GM23248 (cell line): ENCODE measurements around the gene GABRR3. TPM values are rescaled to one million over a fixed set of nuclear protein-coding genes. Genes with fewer than 3 reads are reported as not detected.

Source experiments
- DNase-seq: peaks from one replicate; pipeline ENCODE4 v3.0.0-alpha.2; 2015
- H2AFZ ChIP-seq: fragments of 200-600 bp; sonication (generic); 2 replicates; pipeline ENCODE4 v1.6.1; 2016; ENCODE audit warnings: antibody characterized with exemption
- H3F3A ChIP-seq: fragments of 200-600 bp; sonication (generic); 2 replicates; pipeline ENCODE4 v1.6.1; 2016; ENCODE audit warnings: mild to moderate bottlenecking, antibody characterized with exemption, mixed run types; ENCODE audit not compliant: insufficient read depth
- H3K27ac ChIP-seq: fragments of 200-600 bp; sonication (generic); 2 replicates; pipeline ENCODE4 v1.5.1; 2016; ENCODE audit warnings: mild to moderate bottlenecking
- H3K27me3 ChIP-seq: fragments of 200-600 bp; sonication (generic); replicated peaks from 2 replicates; pipeline ENCODE4 v1.6.1; 2016; ENCODE audit warnings: mild to moderate bottlenecking; ENCODE audit not compliant: insufficient read depth
- H3K36me3 ChIP-seq: fragments of 200-600 bp; sonication (generic); 2 replicates; pipeline ENCODE4 v1.6.1; 2016; ENCODE audit warnings: low read depth, mild to moderate bottlenecking
- H3K4me1 ChIP-seq: fragments of 200-600 bp; sonication (generic); 2 replicates; pipeline ENCODE4 v1.6.1; 2016; ENCODE audit warnings: mild to moderate bottlenecking; ENCODE audit not compliant: insufficient read depth
- H3K4me2 ChIP-seq: fragments of 200-600 bp; sonication (generic); one replicate; pipeline ENCODE4 v1.6.1; 2016; ENCODE audit warnings: mild to moderate bottlenecking; ENCODE audit not compliant: unreplicated experiment
- H3K4me3 ChIP-seq: fragments of 200-600 bp; sonication (generic); 2 replicates; pipeline ENCODE4 v1.5.1; 2016; ENCODE audit warnings: mild to moderate bottlenecking
- H3K79me2 ChIP-seq: fragments of 200-600 bp; sonication (generic); 2 replicates; pipeline ENCODE4 v1.6.1; 2016; ENCODE audit warnings: mild to moderate bottlenecking; ENCODE audit not compliant: insufficient read depth
- H3K9ac ChIP-seq: fragments of 200-600 bp; sonication (generic); 2 replicates; pipeline ENCODE4 v1.6.1; 2016; ENCODE audit warnings: mild to moderate bottlenecking
- H3K9me2 ChIP-seq: fragments of 200-600 bp; sonication (generic); 2 replicates; pipeline ENCODE4 v1.6.1; 2016; ENCODE audit warnings: mixed run types, mild to moderate bottlenecking, moderate library complexity; ENCODE audit not compliant: insufficient read depth
- H3K9me3 ChIP-seq: fragments of 200-600 bp; sonication (generic); one replicate; pipeline ENCODE4 v1.6.1; 2017; ENCODE audit warnings: low read depth
- H4K20me1 ChIP-seq: fragments of 200-600 bp; sonication (generic); 2 replicates; pipeline ENCODE4 v1.6.0; 2016; ENCODE audit not compliant: insufficient read depth
- EZH2 ChIP-seq: fragments of 200-600 bp; sonication (generic); IDR thresholded peaks from 2 replicates; pipeline ENCODE4 v1.6.1; 2018; ENCODE audit warnings: antibody characterized with exemption, mild to moderate bottlenecking; ENCODE audit not compliant: insufficient read depth, poor library complexity, severe bottlenecking
- EZH2phosphoT487 ChIP-seq: fragments of 200-600 bp; sonication (generic); IDR thresholded peaks from 2 replicates; pipeline ENCODE4 v1.6.1; 2018; ENCODE audit warnings: antibody characterized with exemption, moderate library complexity, mild to moderate bottlenecking, low read depth; ENCODE audit not compliant: insufficient read depth
- WGBS, 2 experiments: methylation state at CpG; one replicate each; pipeline ENCODE4 v1.1.6; 2015 to 2017; ENCODE audit warnings: low lambda C conversion rate in 2 of 2, low coverage in 1 of 2; ENCODE audit errors: missing lambda C conversion rate in 2 of 2; 5-methylcytosine and 5-hydroxymethylcytosine counted together
- in situ Hi-C: fragments of 300-500 bp; cut with MboI; formaldehyde crosslinking; loops from 2 replicates; pipeline ENCODE4 v1.15.0; 2020
- polyA plus RNA-seq: library from polyadenylated mRNA; unstranded; fragments of >200 nt; fragmentation: Nextera tagmentation; extraction: Ambion mirVana; gene quantifications from 2 replicates; pipeline ENCODE4 v1.2.1, GENCODE V29; 2016
- total RNA-seq: library from RNA; depleted of rRNA; stranded (reverse); fragments of >200 nt; shearing (Covaris generic); gene quantifications from 2 replicates; pipeline ENCODE4 v1.2.3, GENCODE V29; 2014

The GABRR3 gene
- total and polyA plus RNA-seq, 2 experiments from 2014 or later, result not detected

DNA sequence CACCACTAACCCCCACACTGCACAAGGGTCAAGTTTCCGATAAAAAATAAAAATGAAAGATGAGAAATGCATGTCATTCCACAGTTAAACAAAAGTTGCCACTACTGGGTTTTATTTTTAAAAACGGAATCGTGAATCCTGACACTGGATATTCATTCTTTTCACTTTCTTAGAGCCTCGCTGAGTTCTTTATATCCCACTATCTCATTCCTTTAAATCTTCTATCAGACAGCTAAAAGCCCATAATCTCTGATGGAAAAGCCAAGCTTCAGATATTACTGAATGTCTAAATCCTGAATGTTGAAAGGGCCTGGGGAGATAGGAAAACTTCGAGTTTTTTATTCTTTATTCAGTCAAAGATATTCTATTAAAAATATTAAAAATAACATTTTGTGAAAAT lies 74.6 kb downstream of the GABRR3 start:
- Histone ChIP-seq H4K20me1 (no peaks in the 10 kb centered on the region), H3K4me1 (no peaks in the 10 kb centered on the region), H3K79me2 (peaks cover 52% of the 10 kb centered on the region), H3K36me3 (peaks cover 17% of the 10 kb centered on the region), H3K9ac (no peak overlapping the region), H3K4me3 (no peak overlapping the region), H3K9me3 (no peaks in the 10 kb centered on the region), H3F3A (no peaks in the 10 kb centered on the region), H3K27ac (no peak overlapping the region), H3K9me2 (no peaks in the 10 kb centered on the region), H3K27me3 (no peaks in the 10 kb centered on the region), H3K4me2 (no peak overlapping the region), H2AFZ (no peak overlapping the region)
- TF ChIP-seq EZH2 (no peak), EZH2phosphoT487 (no peak)
- no peak for DNase-seq
- WGBS, 2 experiments, result 61 to 62% methylated on average over 5 of the region's 5 CpGs
- in situ Hi-C loops, result no loop called here

- 57 to 60% methylated on average over 5 of the region's 5 CpGs for WGBS, 2 experiments
- Histone ChIP-seq H3K4me3 (no peak overlapping the region), H2AFZ (no peak overlapping the region), H3K9me2 (no peaks in the 10 kb centered on the region), H3K27me3 (no peaks in the 10 kb centered on the region), H3K4me1 (no peaks in the 10 kb centered on the region), H3K9ac (no peak overlapping the region), H3F3A (no peaks in the 10 kb centered on the region), H3K79me2 (peaks cover 45% of the 10 kb centered on the region), H3K9me3 (no peaks in the 10 kb centered on the region), H3K27ac (no peak overlapping the region), H4K20me1 (no peaks in the 10 kb centered on the region), H3K36me3 (peaks cover 17% of the 10 kb centered on the region), H3K4me2 (no peak overlapping the region)
- no peak for DNase-seq
- no peak for TF ChIP-seq EZH2
- no peak for TF ChIP-seq EZH2phosphoT487
- in situ Hi-C loops, result no loop called here
Observed at GRCh38 chr3:97959872-97960271, 75.2 kb downstream of the GABRR3 start.

- in situ Hi-C loops, result no loop called here
- Histone ChIP-seq H4K20me1 (no peaks in the 10 kb centered on the region), H3K4me3 (no peak overlapping the region), H3K9me2 (no peaks in the 10 kb centered on the region), H3K4me1 (no peaks in the 10 kb centered on the region), H3F3A (no peaks in the 10 kb centered on the region), H2AFZ (no peak overlapping the region), H3K79me2 (peaks cover 34% of the 10 kb centered on the region), H3K27me3 (no peaks in the 10 kb centered on the region), H3K36me3 (peaks cover 17% of the 10 kb centered on the region), H3K9ac (no peak overlapping the region), H3K9me3 (no peaks in the 10 kb centered on the region), H3K4me2 (no peak overlapping the region), H3K27ac (no peak overlapping the region)
- 89 to 92% methylated on average over 8 to 9 of the region's 9 CpGs for WGBS, 2 experiments
- TF ChIP-seq EZH2phosphoT487, result no peak
- no peak for TF ChIP-seq EZH2
- DNase-seq, result no peak
Observed at GRCh38 chr3:97958796-97959195, 76.3 kb downstream of the GABRR3 start.

DNA sequence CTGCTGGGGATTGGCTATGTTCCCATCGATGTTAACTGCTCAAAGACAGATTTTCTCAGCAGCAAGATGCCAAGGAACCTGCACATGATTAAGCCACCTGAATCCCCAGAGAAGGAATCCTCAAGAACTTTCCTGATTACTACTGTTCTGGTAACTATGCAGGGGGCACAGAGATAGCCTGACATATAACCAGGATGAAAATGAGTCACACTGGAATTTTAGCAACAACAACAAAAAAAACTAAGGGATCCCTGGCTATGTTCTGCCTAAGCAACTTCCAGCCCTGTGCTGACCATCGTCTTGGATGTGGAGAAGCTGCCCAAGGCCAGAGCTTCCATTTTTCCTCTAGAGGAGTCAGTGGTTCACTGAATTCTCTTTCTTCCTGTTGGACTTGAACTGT lies 76.7 kb downstream of the GABRR3 start:
- no peak overlapping the region for H3K4me2 ChIP-seq
- H3K9me3 ChIP-seq, result no peaks in the 10 kb centered on the region
- no peak overlapping the region for H3K27ac ChIP-seq
- H3K9me2 ChIP-seq, result no peaks in the 10 kb centered on the region
- H3K4me1 ChIP-seq, result no peaks in the 10 kb centered on the region
- H3K27me3 ChIP-seq, result no peaks in the 10 kb centered on the region
- no peak for DNase-seq
- H3K79me2 ChIP-seq, result peaks cover 30% of the 10 kb centered on the region
- TF ChIP-seq EZH2 (no peak), EZH2phosphoT487 (no peak)
- no peaks in the 10 kb centered on the region for H4K20me1 ChIP-seq
- H3K9ac ChIP-seq, result no peak overlapping the region
- in situ Hi-C loops, result no loop called here
- H3K4me3 ChIP-seq, result no peak overlapping the region
- peaks cover 21% of the 10 kb centered on the region for H3K36me3 ChIP-seq
- H3F3A ChIP-seq, result 0 out of 2 replicates have a peak, but pooled peaks cover under 1% of the 10 kb centered on the region
- no peak overlapping the region for H2AFZ ChIP-seq
- 95 to 96% methylated on average over 2 of the region's 2 CpGs for whole genome bisulfite sequencing, 2 experiments

GRCh38 chr3:97957617-97958311 lies 77.4 kb downstream of the GABRR3 start:
- Histone ChIP-seq H3K9ac (no peak overlapping the region), H3K4me3 (no peak overlapping the region), H3K79me2 (peaks cover 24% of the 10 kb centered on the region), H2AFZ (no peak overlapping the region), H3F3A (0 out of 2 replicates have a peak, but pooled peaks cover 6% of the 10 kb centered on the region), H3K9me3 (no peaks in the 10 kb centered on the region), H4K20me1 (no peaks in the 10 kb centered on the region), H3K4me1 (peaks cover under 1% of the 10 kb centered on the region; the same call in 1 of the 2 replicates), H3K36me3 (peaks cover 21% of the 10 kb centered on the region), H3K27me3 (no peaks in the 10 kb centered on the region), H3K9me2 (no peaks in the 10 kb centered on the region), H3K27ac (no peak overlapping the region), H3K4me2 (no peak overlapping the region)
- 92 to 93% methylated on average over 8 of the region's 8 CpGs for WGBS, 2 experiments
- TF ChIP-seq EZH2phosphoT487 (no peak), EZH2 (no peak)
- DNase-seq, result no peak
- in situ Hi-C loops, result no loop called here
